Lung (tissue), 12 donors: Measurements from ENCODE around the gene MED13L. TPM values are rescaled to one million over a fixed set of nuclear protein-coding genes. Genes with fewer than 3 reads are reported as not detected.

Experiments
- ATAC-seq: fragments of 200-7000 bp; cut with Tn5 transposase; one replicate; pipeline ENCODE4 v1.9.1; 2020; ENCODE audit warnings: moderate number of reproducible peaks; ENCODE audit not compliant: insufficient read depth, low FRiP score
- DNase-seq, 3 donors: peaks; one replicate each; pipeline ENCODE4 v3.0.0-alpha.2; 2013 to 2017
- H3K27ac ChIP-seq, 2 donors: one replicate each; pipeline ENCODE4 v1.5.1; 2013; ENCODE audit warnings: mild to moderate bottlenecking in 2 of 2, moderate library complexity in 2 of 2, control low read depth in 1 of 2, inconsistent platforms in 1 of 2, low read depth in 1 of 2, low read length in 1 of 2
- H3K27me3 ChIP-seq, 3 donors: one replicate each; pipeline ENCODE4 v1.5.1; 2013; ENCODE audit warnings: low read length in 2 of 3; ENCODE audit not compliant: control insufficient read depth in 3 of 3, insufficient read depth in 3 of 3
- H3K36me3 ChIP-seq, 4 donors: one replicate each; pipeline ENCODE4 v1.5.1; 2013; ENCODE audit warnings: low read length in 4 of 4, mild to moderate bottlenecking in 1 of 4, moderate library complexity in 1 of 4; ENCODE audit not compliant: control insufficient read depth in 4 of 4, insufficient read depth in 4 of 4
- H3K4me1 ChIP-seq, 5 donors: one replicate each; pipeline ENCODE4 v1.5.1; 2013; ENCODE audit warnings: low read length in 5 of 5, mild to moderate bottlenecking in 2 of 5, moderate library complexity in 1 of 5; ENCODE audit not compliant: control insufficient read depth in 5 of 5, insufficient read depth in 5 of 5
- H3K4me3 ChIP-seq: one replicate; pipeline ENCODE4 v1.5.1; 2013; ENCODE audit warnings: mild to moderate bottlenecking, control low read depth, moderate library complexity
- H3K9ac ChIP-seq, 2 donors: one replicate each; pipeline ENCODE4 v1.5.1; 2013; ENCODE audit warnings: low read length in 2 of 2, control low read depth in 1 of 2; ENCODE audit not compliant: insufficient read depth in 1 of 2
- H3K9me3 ChIP-seq, 4 donors: one replicate each; pipeline ENCODE4 v1.5.1; 2013; ENCODE audit warnings: low read length in 3 of 4, mild to moderate bottlenecking in 1 of 4, moderate library complexity in 1 of 4; ENCODE audit not compliant: control insufficient read depth in 4 of 4, insufficient read depth in 3 of 4
- CTCF ChIP-seq: IDR thresholded peaks from 2 replicates; pipeline ENCODE4 v1.5.1; 2012; ENCODE audit warnings: mild to moderate bottlenecking; ENCODE audit errors: control extremely low read depth, extremely low read depth
- WGBS, 2 donors: extraction: QIAGEN DNeasy Blood & Tissue Kit; methylation state at CpG; one replicate each; pipeline ENCODE4 v1.1.7; 2013; 5-methylcytosine and 5-hydroxymethylcytosine counted together
- polyA plus RNA-seq, 2 donors: library from polyadenylated mRNA; stranded (reverse); fragments of 200-250 nt; gene quantifications; one replicate each; pipeline ENCODE4 v1.2.1, GENCODE V29; 2013
- total RNA-seq, 2 donors: library from RNA; depleted of rRNA in 1 of 2; stranded (reverse); fragments of >200 nt in 1 of 2; gene quantifications; one replicate each; pipeline ENCODE4 v1.2.1, GENCODE V29; 2014 to 2021
- donor health status: control.
- donor health status: control.
- donor health status: Bipolar disorder and iron deficiency.
- donor health status: healthy.
- donor health status: DM: yes; HTN: yes; CAD: no.

The MED13L gene
- total and polyA plus RNA-seq, 4 donors, result 18.2 to 329 (median 71.4) TPM

- 83 to 86% methylated on average over 5 of the region's 5 CpGs for WGBS, 2 donors
- Histone ChIP-seq H3K4me1 (peaks cover 4 to 33% (median 19%) of the 10 kb centered on the region in 5 donors), H3K9me3 (no peaks in the 10 kb centered on the region), H3K36me3 (no peaks in the 10 kb centered on the region), H3K27me3 (no peaks in the 10 kb centered on the region), H3K4me3 (no peak overlapping the region), H3K9ac (no peak overlapping the region), H3K27ac (no peak overlapping the region)
- DNase-seq (no peak), ATAC-seq (no peak)
- TF ChIP-seq CTCF, result no peak
Observed at GRCh38 chr12:116150452-116150851, 127.0 kb downstream of the MED13L start.

GRCh38 chr12:116150001-116150400 is 127.5 kb downstream of the MED13L start:
- Histone ChIP-seq H3K9me3 (no peaks in the 10 kb centered on the region), H3K36me3 (no peaks in the 10 kb centered on the region), H3K27ac (no peak overlapping the region), H3K9ac (no peak overlapping the region), H3K4me1 (peaks cover 4 to 33% (median 19%) of the 10 kb centered on the region in 5 donors), H3K4me3 (no peak overlapping the region), H3K27me3 (no peaks in the 10 kb centered on the region)
- no peak for ATAC-seq
- TF ChIP-seq CTCF, result no peak
- peak in 2 of 3 donors; percentile 34 to 59 for DNase-seq
- WGBS, 2 donors, result 66 to 75% methylated on average over 4 of the region's 4 CpGs

GRCh38 chr12:116148844-116149243 is 128.6 kb downstream of the MED13L start:
- no peak for TF ChIP-seq CTCF
- Histone ChIP-seq H3K27me3 (no peaks in the 10 kb centered on the region), H3K4me3 (no peak overlapping the region), H3K9me3 (no peaks in the 10 kb centered on the region), H3K9ac (no peak overlapping the region), H3K27ac (no peak overlapping the region), H3K4me1 (peaks cover 3 to 33% (median 21%) of the 10 kb centered on the region in 5 donors), H3K36me3 (no peaks in the 10 kb centered on the region)
- WGBS, 2 donors, result 54 to 74% methylated on average over 3 of the region's 3 CpGs
- no peak for DNase-seq
- no peak for ATAC-seq

GRCh38 chr12:116146386-116146785 is 131.1 kb downstream of the MED13L start:
- no peaks in the 10 kb centered on the region for H3K27me3 ChIP-seq
- no peak overlapping the region for H3K9ac ChIP-seq
- no peak overlapping the region for H3K4me3 ChIP-seq
- H3K27ac ChIP-seq, result no peak overlapping the region
- H3K9me3 ChIP-seq, result no peaks in the 10 kb centered on the region
- no peak for TF ChIP-seq CTCF
- H3K4me1 ChIP-seq, result peaks cover 9 to 39% (median 27%) of the 10 kb centered on the region in 5 donors
- no peak for DNase-seq
- H3K36me3 ChIP-seq, result no peaks in the 10 kb centered on the region
- no peak for ATAC-seq
- WGBS, 2 donors, result 96 to 97% methylated on average over 8 of the region's 8 CpGs
